ENCODE results near the gene MOB2. TPM values are rescaled to one million over a fixed set of nuclear protein-coding genes. Genes with fewer than 3 reads are reported as not detected.
A peak's percentile ranks its signal among the peaks of the same experiment; 100 is the strongest.

Gene MOB2
- total RNA-seq, 1 experiment from 2014 or later = 22.7 TPM

- peak; percentile 74 for DNase-seq
- Mint-ChIP-seq H3K27ac (0 out of 7 replicates have a peak overlapping the region, but pooled peaks of 1 of the 3 experiments have one; percentile 85), H3K36me3 (ENCODE audit: insufficient read depth in 1 of 3, low read depth in 3 of 3) (peaks cover 5 to 8% (median 5%) of the 10 kb centered on the region in 3 experiments; a peak in 6 of 7 replicates), H3K4me1 (peaks cover 0 to 3% of the 10 kb centered on the region in 2 experiments; a peak in 1 of 4 replicates), H3K9me3 (no peaks in the 10 kb centered on the region), H3K4me3 (no peak overlapping the region), H3K27me3 (ENCODE audit: low read depth) (no peaks in the 10 kb centered on the region)
- Histone ChIP-seq H3K9ac (ENCODE audit: extremely low read depth, insufficient read length, low read length) (no peak overlapping the region), H2AFZ (ENCODE audit: low read length) (no peak overlapping the region), H3K56ac (ENCODE audit: insufficient read length, low read depth, low read length) (no peak overlapping the region), H3K4me1 (ENCODE audit: insufficient read depth, low read length) (no peaks in the 10 kb centered on the region), H3K79me1 (ENCODE audit: insufficient read depth, low read depth, low read length, poor library complexity, severe bottlenecking) (no peaks in the 10 kb centered on the region), H2BK20ac (ENCODE audit: low read depth, low read length, poor library complexity, severe bottlenecking) (no peak overlapping the region), H2BK15ac (ENCODE audit: low read depth, low read length) (no peak overlapping the region), H4K20me1 (ENCODE audit: control insufficient read depth, insufficient read depth, insufficient read length) (no peaks in the 10 kb centered on the region), H4K5ac (ENCODE audit: insufficient read length, low read depth, low read length) (no peak overlapping the region), H3T11ph (ENCODE audit: low read length) (no peak overlapping the region), H2BK12ac (ENCODE audit: insufficient read length, low read depth, low read length) (no peak overlapping the region), H3K9me3 (ENCODE audit: control insufficient read depth, low read depth, low read length) (no peaks in the 10 kb centered on the region), H2AK5ac (ENCODE audit: insufficient read length, low read length) (no peak overlapping the region), H4K91ac (ENCODE audit: insufficient read length, low read depth, low read length) (no peak overlapping the region), H3K27ac (ENCODE audit: insufficient read length, low read depth, low read length) (no peak overlapping the region), H3K14ac (ENCODE audit: insufficient read depth, low read length) (no peak overlapping the region), H2BK5ac (ENCODE audit: insufficient read length, low read length) (no peak overlapping the region), H2BK120ac (ENCODE audit: low read depth, low read length, poor library complexity, severe bottlenecking) (no peak overlapping the region), H3K23me2 (ENCODE audit: insufficient read length, low read depth, low read length, poor library complexity, severe bottlenecking) (no peaks in the 10 kb centered on the region), H3K23ac (ENCODE audit: insufficient read length, low read depth, low read length) (no peak overlapping the region), H3K79me2 (ENCODE audit: insufficient read depth, low read length) (no peaks in the 10 kb centered on the region), H3K4ac (ENCODE audit: low read depth, low read length) (no peak overlapping the region), H3K18ac (ENCODE audit: insufficient read length, low read depth, low read length) (no peak overlapping the region), H3K4me2 (ENCODE audit: insufficient read depth, insufficient read length, low read length) (no peak overlapping the region), H3K27me3 (ENCODE audit: insufficient read depth, low read length) (no peaks in the 10 kb centered on the region), H4K8ac (replicated peaks; ENCODE audit: insufficient read length, low read depth, low read length) (no peak overlapping the region)
- TF ChIP-seq CTCF (conservative IDR thresholded peaks at IDR 0.05) = no peak
- no CpG with 5 or more reads among the region's 9 CpGs for WGBS (ENCODE audit: extremely low coverage, insufficient read length, low lambda C conversion rate)
These were observed 44.4 kb downstream of the MOB2 start for GRCh38 chr11:1442163-1442562.
